NCI-H1048 (cell line): ENCODE measurements around the gene PPP5C.
"Not testable (repeated sequence)": the region's sequence is repeated elsewhere in the genome, so short reads cannot be mapped to it uniquely, and the experiment has no call there.

Experiments used
- DNase-seq: peaks from one replicate; lab custom pipeline; 2025; lab: John Stamatoyannopoulos, UW

Gene PPP5C

GRCh38 chr19:46366620-46367292, 19.9 kb downstream of the PPP5C start:
- DNase-seq, result no peak

GRCh38 chr19:46367426-46367825, 20.5 kb downstream of the PPP5C start:
- DNase-seq, result no peak

GRCh38 chr19:46368116-46368515, 21.2 kb downstream of the PPP5C start:
- no peak for DNase-seq

GRCh38 chr19:46369817-46370216, 22.9 kb downstream of the PPP5C start:
- DNase-seq, result no peak

- no peak for DNase-seq
Measured at GRCh38 chr19:46371371-46371901, 24.5 kb downstream of the PPP5C start.

DNA sequence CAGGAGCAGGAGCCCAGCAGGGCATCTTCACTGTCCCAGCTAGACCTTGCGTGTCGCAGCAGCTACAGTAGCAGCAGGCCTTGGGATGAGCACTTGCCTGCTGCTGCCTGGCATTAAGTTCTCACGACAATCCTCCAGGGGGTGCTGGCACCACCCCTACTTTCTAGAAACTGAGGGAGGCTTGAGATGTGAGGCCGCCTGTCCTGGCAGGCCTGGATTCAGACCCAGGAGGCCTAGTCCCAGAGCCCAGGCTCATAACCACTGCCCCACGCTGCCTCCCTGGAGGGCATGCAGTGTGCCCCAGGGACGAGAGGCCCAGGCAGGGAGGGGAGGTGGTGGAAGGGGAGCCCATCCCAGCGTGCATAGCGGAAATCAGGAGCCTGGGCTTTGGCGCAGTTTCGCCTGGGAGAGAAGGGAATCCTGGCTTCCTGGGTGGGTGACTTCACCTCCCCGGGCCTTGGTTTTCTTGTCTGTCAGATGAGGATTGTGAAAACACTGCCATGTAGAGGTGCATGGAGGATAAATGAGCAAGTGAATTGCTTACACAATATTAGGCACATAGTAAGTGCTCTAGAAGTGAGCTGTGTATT, 26.1 kb downstream of the PPP5C start:
- DNase-seq, result no peak

DNA sequence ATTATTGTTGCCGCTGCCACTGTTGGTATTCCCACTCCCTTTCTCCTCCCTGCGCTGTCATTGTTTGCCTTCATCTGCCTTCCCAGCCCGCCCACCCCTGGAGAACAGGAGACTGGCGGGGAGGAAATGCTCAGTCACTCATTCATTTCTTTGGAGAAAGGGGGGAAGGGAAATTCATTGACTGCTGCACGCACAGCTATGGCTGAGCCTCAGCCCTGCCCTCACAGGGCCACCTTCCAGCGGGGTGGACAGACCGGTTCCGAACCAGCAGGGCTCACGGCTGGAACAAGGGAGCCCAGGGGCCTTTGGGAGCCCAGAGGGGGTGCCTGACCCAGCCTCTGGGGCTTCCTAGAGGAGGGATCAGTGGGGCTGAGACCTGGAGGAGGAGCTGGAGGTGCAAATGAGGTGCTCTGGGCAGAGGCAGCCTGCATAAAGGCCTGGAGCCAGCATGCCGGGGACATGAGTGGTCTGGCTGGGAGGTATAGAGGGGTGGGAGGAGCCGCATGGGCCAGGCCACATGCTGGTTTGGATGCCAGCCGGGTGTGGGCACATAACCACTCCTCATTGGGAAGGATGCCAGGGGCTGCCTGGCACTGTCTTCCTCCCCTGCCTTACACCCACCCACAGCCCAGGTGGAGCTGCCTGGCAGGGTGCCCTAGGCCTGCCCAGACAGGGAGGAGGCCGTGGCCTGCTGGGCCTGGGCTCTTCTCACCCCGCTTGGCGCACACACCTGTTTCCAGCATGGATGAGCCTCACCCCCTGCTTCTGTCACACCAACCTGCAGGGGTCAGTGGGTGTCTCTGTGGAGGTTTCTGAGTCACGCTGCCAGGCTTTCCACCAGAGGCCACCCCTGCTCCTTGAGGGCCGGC, 26.8 kb downstream of the PPP5C start:
- DNase-seq, result no peak

DNA sequence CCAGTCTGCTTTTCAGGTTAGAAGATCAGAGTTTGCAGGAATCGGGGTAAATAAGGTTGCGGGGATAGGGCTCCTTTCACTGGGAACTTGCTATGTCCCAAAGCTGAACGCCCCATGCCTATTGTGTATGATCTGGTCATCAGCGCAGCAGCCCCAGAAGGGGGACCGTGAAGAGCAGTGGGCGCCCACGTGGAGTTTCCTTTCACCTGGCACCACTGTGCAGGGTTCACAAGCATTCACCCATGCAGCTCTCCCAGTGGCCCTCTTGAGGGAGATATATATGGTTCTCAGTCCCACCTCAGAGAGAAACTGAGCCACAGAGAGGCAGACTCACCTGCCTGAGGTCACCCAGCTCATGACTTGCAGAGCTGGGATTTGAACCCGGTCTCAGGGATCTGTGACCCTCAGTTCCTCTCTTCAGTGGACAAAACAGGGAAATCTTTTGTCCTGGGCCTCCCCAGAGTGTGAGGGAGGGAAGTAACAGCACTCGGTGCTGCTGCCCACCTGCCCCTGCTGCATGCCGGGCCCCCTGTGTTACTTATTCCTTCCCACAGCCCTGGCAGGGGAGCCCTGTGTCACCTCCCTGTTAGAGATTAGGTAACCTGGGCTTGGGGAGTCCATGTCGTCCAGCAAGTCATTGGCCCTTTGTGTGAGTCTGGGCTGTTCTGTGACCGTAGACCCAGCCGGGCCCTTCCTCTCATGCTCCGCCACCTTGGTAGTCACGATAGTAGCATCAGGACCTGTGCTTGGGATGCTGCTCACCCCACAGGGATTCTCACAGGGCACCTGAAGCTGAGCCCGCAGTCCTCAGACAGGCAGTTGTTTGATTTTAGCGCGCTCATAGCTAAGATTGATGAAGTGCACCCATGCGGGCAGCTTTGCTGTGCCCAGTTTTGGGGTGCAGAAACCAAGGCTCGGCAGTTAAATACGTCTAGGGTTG, 27.9 kb downstream of the PPP5C start:
- no peak for DNase-seq

DNA sequence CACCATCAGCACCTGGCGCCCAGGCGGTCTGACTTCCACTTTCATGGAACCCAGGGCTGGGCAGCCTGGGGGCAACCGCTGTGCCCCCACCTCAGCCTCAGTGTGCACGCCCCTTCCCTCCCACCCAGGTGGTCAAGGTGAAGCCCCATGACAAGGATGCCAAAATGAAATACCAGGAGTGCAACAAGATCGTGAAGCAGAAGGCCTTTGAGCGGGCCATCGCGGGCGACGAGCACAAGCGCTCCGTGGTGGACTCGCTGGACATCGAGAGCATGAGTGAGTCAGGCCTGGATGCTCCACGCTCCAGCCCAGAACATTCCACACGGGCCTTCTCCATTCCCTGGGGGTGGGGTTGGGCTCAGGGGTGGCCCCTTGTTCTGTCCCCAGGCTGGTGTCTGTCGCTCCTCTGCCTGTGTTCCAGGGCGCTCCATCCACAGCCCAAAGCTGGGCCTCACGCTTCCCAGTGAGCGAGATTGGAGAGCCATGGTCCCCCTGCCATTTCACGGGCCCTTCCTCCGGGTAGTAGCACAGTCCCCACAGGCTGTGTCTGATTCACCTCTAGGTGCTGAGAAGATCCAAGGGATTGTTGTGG, 28.7 kb downstream of the PPP5C start:
- DNase-seq, result not testable (repeated sequence)

GRCh38 chr19:46376241-46377153, 29.6 kb downstream of the PPP5C start:
- no peak for DNase-seq

DNA sequence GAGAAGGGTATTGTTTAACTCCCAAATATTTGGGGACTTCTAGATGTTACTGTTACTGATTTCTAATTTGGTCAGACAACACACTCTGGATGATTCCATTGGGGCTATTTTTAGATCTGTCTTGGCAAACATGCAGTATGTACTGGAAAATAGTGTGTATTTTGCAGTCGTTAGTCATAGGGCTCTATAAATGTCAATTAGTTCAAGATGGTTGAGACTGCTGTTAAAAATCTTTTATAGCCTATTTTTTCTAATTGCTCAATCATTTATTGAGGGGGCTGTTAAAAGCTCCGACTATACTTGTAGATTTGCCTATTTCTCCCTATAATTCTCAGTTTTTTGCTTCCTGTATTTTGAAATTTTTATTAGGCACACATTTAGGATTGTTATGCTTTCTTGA, 31.4 kb downstream of the PPP5C start:
- no peak for DNase-seq

GRCh38 chr19:46380690-46381089, 33.8 kb downstream of the PPP5C start:
- no peak for DNase-seq

DNA sequence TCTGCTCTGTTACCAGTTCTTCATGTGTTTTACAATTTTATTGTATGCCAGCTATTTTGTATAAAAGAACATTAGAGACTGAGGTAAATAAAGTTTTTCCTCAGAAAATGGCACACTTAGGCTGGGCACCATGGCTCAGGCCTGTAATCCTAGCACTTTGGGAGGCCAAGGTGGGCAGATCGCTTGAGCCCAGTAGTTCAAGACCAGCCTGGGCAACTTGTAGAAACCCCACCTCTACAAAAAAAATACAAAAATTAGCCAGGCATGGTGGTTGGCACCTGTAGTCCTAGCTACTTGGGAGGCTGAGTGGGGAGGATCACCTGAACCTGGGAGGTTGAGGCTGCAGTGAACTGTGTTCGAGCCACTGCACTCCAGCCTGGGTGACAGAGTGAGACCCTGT, 34.5 kb downstream of the PPP5C start:
- DNase-seq, result no peak

DNA sequence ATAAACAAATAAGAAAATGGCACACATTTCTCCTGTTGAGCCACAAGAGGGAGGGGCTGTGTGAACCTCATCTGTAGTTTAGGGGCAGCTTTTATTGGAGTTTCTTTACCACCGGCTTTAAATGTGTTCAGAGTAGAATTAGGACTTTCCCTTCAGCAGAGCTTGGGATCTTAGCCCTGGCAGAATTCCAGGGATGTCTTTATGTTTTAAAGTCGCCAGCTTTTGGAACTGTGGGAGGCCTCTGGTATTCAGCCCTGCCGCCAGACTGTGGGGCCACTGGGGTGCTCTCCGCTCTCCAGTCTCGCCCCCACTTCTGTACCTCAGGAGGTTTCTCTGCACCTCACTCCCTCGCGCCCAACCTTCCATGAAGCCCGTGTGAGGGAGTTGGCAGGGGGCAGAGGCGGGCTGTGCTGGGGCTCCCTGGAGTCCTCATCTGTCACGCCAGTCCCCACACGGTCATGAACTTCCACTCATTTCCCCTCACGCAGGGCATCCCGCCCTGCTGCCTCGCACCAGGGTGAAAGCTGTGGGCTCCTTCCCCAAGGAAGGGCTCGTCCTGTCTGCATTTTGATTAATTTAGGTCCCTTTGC, 35.0 kb downstream of the PPP5C start:
- no peak for DNase-seq

DNA sequence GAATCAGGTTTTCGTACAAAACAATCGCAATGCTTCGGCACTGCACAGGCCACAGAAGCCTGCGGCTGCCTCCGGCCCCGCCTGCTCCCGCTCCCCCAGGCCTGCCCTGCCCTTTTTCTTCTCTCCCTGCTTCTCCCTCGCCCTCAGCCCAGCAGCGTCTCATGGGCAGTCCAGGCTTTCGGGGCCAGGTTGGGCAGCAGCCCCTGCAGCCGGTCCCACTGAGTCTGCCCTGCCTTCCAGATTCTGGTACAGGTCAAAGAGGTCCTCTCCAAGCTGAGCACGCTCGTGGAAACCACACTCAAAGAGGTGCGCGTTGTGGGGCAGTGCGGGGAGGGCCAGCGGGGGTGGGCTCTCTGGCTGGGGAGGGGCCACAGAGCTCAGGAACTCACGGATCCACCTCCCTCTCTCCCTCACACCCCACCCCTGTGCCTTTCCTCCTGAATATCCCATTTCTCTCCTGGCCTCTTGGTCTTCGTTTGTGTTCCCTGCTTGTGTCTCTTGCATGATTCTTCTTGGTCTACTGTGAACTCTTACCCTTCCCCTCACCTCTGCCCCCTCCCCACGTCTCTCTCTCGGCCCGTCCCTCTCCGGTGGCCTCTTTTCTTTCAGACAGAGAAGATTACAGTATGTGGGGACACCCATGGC, 36.4 kb downstream of the PPP5C start:
- no peak for DNase-seq

- no peak for DNase-seq
Measured at GRCh38 chr19:46383846-46384245, 37.0 kb downstream of the PPP5C start.

GRCh38 chr19:46384396-46384795, 37.5 kb downstream of the PPP5C start:
- DNase-seq, result no peak

GRCh38 chr19:46385636-46386035, 38.7 kb downstream of the PPP5C start:
- DNase-seq, result no peak

DNA sequence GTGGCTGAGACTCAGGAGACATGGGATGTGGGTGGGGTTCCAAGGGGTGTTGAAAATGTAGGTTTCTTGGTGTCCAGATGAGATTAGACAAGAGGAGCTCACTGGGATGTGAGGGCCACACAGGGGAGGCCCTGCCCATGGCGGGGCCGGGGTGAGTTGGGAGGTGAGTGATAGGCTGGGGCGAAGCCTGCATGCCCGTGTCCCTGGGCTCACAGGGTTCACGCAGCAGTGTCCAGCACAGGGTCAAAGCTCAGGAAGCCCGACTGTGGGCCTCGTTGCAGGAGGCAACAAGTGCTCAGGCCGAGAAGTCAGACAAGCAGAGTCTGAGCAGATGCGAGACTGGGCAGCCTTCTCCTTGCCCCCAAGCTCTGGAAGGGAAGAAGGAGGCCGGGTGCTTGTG, 39.3 kb downstream of the PPP5C start:
- DNase-seq, result no peak
